GM21786 (cell line): Measurements from ENCODE around the gene OR2A5.
"Not testable (repeated sequence)": the region's sequence is repeated elsewhere in the genome, so short reads cannot be mapped to it uniquely, and the experiment has no call there.

Source experiments
- ATAC-seq: cut with Tn5 transposase; IDR thresholded peaks from one replicate; pipeline ENCODE4 v1.9.1; 2021; ENCODE audit not compliant: unreplicated experiment

The OR2A5 gene

GRCh38 chr7:144032985-144033709, 15.6 kb upstream of the OR2A5 start:
- ATAC-seq: no peak

GRCh38 chr7:144035385-144035784, 13.4 kb upstream of the OR2A5 start:
- no peak for ATAC-seq

GRCh38 chr7:144036302-144036885, 12.4 kb upstream of the OR2A5 start:
- ATAC-seq: no peak

GRCh38 chr7:144037414-144038035, 11.2 kb upstream of the OR2A5 start:
- ATAC-seq: no peak

GRCh38 chr7:144038887-144039286, 9.9 kb upstream of the OR2A5 start:
- no peak for ATAC-seq

- no peak for ATAC-seq
Observed at GRCh38 chr7:144049491-144049890, 743 bp downstream of the OR2A5 start.

- no peak for ATAC-seq
Observed at GRCh38 chr7:144050093-144050492, 1.3 kb downstream of the OR2A5 start.

- not testable (repeated sequence) for ATAC-seq
Observed at GRCh38 chr7:144050884-144051283, 2.1 kb downstream of the OR2A5 start.

GRCh38 chr7:144057954-144058353, 9.2 kb downstream of the OR2A5 start:
- ATAC-seq: no peak

- no peak for ATAC-seq
Observed at GRCh38 chr7:144063710-144064109, 15.0 kb downstream of the OR2A5 start.

GRCh38 chr7:144069511-144069910, 20.8 kb downstream of the OR2A5 start, which contains the start of gene OR2A25:
TSS of gene OR2A25 (plus strand) at chr7:144069811. CDS start at chr7:144074220, 4,409 bp downstream.
- ATAC-seq: no peak

- ATAC-seq: no peak
Observed at GRCh38 chr7:144069953-144070352, 21.2 kb downstream of the OR2A5 start.

GRCh38 chr7:144074374-144074773, 25.6 kb downstream of the OR2A5 start:
- ATAC-seq: no peak

GRCh38 chr7:144085978-144086377, 37.2 kb downstream of the OR2A5 start, which contains the start of gene OR2A12:
TSS of gene OR2A12 (plus strand) at chr7:144086278. CDS start at chr7:144095108, 8,830 bp downstream.
- no peak for ATAC-seq

- no peak for ATAC-seq
Observed at GRCh38 chr7:144086730-144087129, 38.0 kb downstream of the OR2A5 start.

- no peak for ATAC-seq
Observed at GRCh38 chr7:144087230-144087629, 38.5 kb downstream of the OR2A5 start.

GRCh38 chr7:144090667-144091066, 41.9 kb downstream of the OR2A5 start:
- ATAC-seq: no peak

- ATAC-seq: no peak
Observed at GRCh38 chr7:144098776-144099175, 50.0 kb downstream of the OR2A5 start.

- no peak for ATAC-seq
Observed at GRCh38 chr7:144100607-144101006, 51.9 kb downstream of the OR2A5 start.

GRCh38 chr7:144102041-144102440, 53.3 kb downstream of the OR2A5 start:
- no peak for ATAC-seq

GRCh38 chr7:144105211-144105610, 56.5 kb downstream of the OR2A5 start:
- ATAC-seq: no peak
